OCI-LY3 (cell line): ENCODE measurements around the gene DNAH10.

Experiments used
- EZH2phosphoT487 ChIP-seq: fragments of 200-600 bp; shearing (Covaris generic); IDR thresholded peaks from 2 replicates; pipeline ENCODE4 v1.6.1; 2018; ENCODE audit warnings: antibody characterized with exemption, mixed run types, low read depth
- TF ChIP-seq, protein P1 (sequence below): fragments of 200-600, 300-600 bp; sonication (generic); IDR thresholded peaks from 2 replicates; pipeline ENCODE4 v1.5.1; 2014; ENCODE audit warnings: antibody characterized with exemption, low read length, low read depth

DNA sequence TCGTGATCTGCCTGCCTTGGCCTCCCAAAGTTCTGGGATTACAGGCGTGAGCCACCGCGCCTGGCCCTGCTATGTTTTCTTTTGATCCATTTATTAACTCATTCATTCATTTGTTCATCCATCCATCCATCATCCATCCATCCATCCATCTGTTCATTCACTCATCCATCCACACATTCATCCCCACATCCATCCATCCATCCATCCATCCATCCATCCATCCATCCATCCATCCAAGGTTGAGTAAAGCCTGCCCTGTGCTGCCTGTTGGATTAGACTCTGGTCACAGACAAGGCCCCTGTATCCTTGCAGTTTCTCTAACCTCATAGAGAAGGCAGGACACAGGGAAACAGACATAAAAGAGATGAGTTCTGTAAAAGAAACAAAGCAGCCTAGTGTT lies 44.9 kb downstream of the DNAH10 start:
- TF ChIP-seq, protein P1, sequence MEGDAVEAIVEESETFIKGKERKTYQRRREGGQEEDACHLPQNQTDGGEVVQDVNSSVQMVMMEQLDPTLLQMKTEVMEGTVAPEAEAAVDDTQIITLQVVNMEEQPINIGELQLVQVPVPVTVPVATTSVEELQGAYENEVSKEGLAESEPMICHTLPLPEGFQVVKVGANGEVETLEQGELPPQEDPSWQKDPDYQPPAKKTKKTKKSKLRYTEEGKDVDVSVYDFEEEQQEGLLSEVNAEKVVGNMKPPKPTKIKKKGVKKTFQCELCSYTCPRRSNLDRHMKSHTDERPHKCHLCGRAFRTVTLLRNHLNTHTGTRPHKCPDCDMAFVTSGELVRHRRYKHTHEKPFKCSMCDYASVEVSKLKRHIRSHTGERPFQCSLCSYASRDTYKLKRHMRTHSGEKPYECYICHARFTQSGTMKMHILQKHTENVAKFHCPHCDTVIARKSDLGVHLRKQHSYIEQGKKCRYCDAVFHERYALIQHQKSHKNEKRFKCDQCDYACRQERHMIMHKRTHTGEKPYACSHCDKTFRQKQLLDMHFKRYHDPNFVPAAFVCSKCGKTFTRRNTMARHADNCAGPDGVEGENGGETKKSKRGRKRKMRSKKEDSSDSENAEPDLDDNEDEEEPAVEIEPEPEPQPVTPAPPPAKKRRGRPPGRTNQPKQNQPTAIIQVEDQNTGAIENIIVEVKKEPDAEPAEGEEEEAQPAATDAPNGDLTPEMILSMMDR = no peak
- TF ChIP-seq EZH2phosphoT487 = no peak
